GM19238 (cell line): ENCODE data around the gene BBC3.
A peak's percentile ranks its signal among the peaks of the same experiment; 100 is the strongest.
"Not testable (repeated sequence)": the region's sequence is repeated elsewhere in the genome, so short reads cannot be mapped to it uniquely, and the experiment has no call there.

Experiments used
- DNase-seq: peaks from one replicate; pipeline ENCODE4 v3.0.0; 2011; ENCODE audit warnings: low spot score; ENCODE audit not compliant: insufficient read length

Gene BBC3

DNA sequence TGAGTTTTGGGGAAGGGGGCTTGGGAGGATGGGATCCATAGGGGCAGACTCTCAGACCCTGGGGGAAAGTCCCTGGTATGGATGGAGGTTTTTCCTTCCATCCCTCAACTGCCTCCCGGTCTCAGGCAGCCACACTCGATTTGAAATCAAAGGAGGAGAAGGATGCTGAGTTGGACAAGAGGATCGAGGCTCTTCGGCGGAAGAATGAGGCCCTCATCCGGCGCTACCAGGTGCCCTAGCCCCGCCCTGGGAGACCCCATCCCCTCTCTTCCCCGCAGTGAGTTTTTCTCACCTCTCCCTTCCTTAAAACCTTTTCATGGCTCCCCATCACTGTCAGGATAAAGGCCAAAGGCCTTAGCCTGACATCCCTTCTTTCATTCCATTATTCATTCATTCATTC is 27.4 kb upstream of the BBC3 start:
- DNase-seq: no peak

DNA sequence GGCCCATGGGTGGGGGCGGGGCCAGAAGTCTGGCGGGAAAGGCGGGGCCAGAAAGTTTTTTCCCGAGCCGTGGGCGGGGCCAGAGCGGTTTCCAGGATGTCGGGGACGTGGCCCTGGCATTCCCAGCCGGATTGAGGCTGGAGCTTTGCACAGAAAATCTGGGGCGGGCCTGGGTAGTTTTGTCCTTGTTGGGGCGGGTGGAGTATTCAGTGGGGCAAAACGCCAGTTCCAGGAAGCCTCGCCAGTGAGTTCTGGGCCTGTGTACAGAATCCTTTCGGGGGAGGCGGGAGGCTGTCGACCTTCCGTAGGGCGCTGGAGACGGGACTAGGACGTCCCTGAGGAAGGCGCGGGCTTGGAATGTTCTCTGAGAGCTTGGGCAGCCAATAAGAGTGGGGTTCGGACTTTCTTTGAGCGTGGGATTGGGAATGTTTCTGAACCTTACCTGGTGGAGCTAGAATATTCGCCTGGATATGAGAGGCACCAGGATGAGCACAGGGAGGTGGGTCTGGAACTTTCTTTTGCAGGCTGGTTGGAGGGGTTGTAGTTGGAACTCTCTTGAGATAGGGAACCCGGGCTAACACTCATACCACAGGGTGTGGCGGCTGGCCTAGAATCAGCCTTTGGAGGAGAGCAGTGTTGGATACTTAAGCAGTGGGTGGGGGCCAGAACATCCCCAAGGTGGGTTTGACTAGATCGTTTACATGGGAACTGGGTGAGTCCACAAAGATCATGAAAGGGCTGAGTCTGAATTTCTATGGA is 26.6 kb upstream of the BBC3 start:
- DNase-seq: peak; percentile 59

DNA sequence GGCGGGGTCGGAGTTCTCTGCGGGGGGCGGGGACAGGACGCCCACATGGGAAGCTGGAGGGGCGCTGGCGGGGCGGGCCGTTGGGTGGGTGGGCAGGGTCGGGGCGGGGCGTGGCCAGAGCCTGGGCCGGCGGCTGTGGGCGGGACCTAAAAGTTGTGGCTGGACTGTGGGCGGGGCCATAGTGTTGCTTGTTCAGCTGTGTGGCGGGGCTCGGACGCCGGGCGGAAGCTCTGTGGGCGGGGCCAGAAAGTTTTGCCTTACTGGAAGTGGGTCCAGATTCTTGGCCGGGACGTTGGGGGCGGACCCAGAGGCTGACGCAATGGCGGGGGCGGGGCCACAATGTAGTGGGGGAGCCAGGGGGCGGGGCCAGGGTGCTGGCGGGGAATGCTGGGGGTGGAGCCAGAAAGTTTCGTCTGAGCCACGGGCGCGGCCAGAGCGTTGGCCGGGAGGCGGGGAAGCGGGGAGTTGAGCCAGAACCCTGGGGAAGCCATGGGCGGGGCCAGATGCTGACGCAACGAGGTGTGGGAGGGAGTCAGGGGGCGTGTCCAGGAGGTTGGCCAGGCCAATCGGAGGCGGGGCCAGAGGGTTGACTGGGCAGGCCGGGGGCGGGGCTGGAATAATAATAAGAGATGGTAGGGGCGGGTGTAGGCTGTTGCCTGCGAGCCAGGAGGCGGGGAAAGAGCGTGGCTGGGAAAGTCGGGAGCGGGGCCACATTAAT is 25.9 kb upstream of the BBC3 start:
- DNase-seq: peak; percentile 99

DNA sequence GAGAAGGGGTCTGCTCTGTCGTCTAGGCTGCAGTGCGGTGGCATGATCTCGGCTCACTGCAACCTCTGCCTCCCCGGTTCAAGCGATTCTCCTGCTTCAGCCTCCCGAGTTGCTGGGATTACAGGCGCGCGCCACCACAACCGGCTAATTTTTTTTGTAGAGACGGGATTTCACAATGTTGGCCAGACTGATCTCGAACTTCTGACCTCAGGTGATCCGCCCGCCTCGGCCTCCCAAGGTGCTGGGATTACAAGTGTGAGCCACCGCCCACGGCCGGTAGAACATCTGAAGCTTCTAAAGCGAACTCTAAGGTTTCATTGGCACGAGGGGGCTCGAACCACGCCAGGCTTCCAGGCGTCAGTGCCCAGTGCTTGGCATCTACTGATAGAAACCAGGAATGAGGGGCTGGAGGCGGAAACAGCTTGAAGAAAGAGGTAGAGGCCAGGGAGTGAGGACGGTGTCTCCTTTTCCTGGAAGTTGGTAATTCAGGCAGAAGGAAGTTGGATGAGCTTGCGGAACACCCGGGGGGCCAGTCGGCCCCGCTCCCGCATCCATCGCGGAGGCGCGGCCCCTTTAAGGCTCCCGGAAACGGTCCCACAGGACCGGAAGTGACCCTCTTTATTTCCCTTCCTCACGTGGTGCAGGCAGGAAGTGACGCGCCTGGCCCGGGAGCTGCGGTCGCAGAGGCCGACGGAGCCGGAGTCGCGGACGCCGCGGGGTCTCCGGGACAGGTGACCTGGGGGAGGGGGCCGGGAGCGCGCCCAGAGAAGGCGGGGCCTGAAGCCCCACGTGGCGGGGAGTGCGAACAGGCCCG is 25.1 kb upstream of the BBC3 start, which contains the start of gene CCDC9:
Gene CCDC9, plus strand, starts transcription at position 647 of the 814 bp plus-strand sequence. CDS start 1,876 bp downstream, outside the sequence.
- peak; percentile 97 for DNase-seq

DNA sequence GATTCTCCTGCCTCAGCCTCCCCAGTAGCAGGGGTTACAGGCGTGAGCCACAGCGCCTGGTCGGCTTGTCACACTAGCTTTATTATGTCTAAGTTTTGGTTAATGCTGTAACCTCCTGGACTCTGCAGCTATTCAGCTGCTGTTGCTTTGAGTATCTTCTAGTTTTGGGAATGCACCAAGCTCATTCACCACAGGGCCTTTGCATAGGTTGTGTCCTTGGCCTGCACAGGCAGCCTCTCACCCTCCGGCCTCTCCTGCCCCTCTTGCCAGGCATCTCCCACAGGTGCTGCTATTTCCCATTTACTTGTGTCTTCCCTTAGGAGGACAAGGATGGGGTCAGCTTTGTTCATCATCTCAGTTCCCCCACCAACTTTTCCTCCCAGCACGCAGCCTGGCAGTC is 23.0 kb upstream of the BBC3 start:
- no peak for DNase-seq

DNA sequence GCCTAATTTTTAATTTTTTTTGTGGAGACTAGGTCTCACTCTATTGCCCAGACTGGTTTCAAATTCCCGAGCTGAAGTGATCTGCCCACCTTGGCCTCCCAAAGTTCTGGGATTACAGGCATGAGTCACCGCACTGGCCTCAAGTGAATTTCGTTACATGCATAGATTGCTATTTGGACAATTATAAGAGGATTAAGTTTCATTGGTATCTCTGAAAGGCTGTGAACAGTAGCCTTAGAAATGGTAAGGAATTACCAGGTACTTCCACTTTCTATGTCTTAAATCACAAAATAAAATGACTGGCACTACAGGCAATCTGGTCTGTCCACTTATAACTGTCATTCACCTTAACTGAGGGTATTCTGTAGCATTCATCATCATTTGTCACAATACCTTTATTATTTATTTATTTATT is 22.5 kb upstream of the BBC3 start:
- no peak for DNase-seq

DNA sequence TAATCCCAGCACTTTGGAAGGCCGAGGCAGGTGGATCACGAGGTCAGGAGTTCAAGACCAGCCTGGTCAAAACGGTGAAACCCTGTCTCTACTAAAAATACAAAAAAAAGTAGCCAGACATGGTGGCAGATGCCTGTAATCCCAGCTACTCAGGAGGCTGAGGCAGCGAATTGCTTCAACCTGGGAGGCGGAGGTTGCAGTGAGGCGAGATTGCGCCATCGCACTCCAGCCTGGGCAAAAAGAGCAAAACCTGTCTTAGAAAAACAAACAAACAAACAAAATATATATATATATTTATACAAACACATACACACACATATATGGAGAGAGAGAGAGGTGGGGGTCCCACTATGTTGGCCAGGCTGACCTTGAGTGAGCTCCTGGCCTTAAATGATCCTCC is 22.0 kb upstream of the BBC3 start:
- DNase-seq: not testable (repeated sequence)

DNA sequence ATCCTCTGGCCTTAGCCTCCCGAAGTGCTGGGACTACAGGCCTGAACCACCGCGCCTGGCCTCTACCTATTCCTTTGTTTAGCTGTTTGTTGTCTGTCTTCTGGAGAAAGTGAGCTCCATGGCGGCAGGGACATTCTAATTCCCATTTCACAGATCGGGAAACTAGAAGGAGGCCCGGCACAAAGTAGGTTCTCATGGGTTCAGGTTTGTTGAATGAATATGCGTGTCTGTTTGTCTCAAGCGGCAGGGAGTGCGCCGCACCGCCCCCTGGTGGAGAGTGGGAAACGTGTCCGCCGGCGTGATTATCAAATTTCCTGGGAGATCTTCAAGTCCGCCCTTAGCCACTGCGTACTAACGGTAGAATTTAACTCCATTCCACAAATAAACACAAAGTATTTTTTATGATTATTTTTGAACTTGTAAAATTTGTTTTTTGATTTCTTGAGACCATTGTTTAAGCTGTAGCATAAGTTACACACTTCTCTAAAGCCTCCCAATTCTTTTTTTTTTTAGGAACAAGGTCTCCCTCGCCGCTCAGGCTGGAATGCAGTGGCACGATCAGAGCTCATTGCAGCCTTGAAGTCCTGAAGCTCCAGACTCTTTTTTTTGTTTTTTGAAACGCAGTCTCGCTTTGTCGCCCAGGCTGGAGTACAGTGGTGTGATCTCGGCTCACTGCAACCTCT is 16.4 kb upstream of the BBC3 start:
- DNase-seq: peak; percentile 50

DNA sequence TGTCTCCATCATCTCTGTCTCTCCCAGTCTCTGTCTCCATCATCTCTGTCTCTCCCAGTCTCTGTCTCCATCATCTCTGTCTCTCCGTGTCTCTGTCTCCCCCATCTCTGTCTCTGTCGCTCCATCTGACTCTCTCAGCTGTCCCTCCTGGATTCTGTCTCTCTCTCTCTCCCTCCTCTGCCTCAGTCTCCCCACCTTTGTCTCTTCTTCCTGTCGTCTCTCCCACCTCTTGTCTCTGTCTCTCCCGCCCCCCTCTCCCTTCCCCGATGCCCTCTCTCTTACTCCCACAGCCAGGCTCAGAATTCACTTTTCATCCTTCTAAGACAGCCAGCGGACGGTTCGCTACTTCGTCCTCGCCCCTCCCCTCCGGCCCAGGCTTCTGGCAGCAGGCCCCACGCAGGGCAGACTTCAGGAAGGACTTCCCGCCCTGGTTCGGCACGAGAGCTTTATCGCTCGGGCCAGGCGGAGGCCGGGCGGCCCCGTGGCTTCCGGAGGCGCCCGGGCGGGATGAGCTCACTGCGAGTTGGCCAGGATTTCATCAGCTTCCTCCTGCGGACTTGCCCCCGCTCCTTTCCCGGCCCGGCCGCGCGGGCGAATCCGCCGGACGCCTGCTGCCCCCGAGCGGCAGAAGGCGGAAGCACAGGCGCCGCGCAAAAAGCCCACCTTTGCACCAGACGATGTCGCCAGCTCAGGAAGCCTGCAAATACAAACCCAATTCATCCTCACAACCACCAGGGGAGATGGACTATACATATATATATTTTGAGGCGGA is 13.0 kb upstream of the BBC3 start:
- peak; percentile 94 for DNase-seq

DNA sequence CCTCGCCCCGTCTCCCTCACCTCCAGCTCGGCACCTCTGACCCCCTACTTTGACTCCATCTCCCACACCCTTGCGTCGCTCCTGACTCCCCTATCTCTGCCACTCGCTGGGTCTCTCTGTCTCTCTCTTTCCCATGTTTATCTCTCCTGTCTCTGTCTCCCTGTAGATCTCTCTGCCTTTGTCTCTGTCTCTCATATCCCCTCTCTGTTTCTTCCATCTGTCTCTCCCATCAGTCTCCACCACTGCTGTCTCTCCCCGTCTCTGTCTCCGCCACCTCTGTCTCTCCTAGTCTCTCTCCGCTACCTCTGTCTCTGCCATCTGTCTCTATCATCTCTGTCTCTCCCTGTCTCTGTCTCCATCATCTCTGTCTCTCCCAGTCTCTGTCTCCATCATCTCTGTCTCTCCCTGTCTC is 12.4 kb upstream of the BBC3 start:
- DNase-seq: no peak

DNA sequence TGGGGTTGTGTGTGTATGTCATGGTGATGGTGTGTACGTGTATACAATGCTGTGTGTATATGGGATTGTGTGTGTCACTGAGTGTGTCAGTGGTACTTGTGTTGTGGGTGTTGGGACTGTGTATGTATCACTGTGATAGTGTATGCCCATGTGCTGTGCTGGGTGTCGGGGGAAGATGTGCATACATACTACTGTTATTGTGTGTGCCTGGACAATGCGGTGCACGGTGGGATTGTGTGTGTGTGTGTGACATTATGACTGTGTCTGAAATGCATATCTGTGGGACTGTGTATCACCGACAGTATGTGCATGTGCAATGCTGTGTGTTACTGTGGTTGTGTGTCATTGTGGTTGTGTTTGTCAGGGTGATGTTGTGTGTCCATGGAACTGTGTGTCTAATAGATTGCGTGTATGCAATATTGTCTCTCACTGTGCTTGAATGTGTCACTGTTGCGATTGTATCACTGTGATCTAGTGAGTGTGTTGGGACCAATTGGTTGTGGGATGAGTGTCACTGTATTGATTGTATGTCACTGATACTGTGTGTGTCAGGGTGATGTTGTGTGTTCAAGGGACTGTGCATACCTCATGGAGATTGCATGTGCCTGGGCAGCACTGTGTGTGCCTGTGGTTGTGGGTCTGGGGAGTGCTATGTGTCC is 11.0 kb upstream of the BBC3 start:
- DNase-seq: no peak

DNA sequence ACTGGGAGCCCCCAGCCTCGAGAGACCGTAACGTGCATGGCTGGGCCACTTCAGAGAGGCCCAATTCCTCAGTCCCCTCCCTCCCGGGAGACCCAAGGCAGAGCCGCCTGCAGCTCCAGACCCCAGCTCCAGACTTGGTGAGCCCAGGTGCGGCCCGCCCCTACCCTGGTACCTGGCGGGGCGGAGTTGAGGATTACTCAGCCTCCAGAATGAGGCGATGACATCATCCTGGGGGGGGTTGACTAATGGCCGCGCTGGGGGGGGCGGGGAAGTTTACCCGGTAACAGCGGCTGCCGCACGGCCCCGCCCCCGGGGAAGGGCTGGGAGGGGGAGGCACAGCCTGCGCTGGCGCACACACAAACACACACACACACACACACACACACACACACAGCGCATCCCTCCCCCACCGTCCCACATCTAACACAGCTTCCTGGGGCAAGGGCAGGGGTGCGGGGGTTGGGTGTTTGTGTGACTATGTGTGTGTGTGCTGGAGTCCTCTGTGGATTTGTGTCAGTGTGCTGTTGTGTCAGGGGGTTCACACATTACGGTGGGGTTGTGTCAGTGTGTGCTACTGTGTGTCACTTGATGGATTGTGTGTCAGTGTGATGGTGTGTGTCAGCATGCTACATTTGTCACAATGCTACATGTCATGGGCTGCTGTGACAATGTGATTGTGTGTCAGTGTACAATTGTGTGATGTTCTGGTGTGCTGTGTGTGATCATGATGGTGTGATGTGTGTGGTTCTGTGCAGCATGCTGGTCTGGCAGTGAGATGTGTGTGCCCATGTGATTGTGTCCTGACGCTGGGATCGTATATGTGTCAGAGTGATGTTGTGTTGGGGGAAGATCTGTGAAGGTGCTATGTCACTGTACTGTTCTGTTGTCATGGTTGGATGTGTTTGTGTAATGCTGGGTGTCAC is 10.3 kb upstream of the BBC3 start:
- peak; percentile 74 for DNase-seq

DNA sequence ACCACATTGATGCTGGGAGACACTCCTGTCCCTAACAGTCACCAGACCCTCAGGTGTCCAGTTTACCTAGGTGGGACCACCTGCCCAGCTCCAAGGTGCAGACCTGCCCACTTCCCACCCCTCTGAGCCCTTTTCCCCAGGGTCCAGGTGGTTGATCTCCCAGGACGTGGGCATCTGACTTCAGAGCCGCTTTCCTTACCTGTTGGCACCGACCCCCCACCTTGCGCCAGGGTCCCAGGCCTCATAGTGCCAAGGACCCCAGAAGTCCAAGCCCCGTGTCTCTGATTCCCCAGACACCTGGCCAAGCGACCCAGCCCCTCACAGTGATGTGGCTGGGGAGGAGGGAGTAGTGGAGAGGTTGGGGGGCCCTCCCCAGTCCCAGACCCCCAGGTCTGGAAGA is 9.6 kb upstream of the BBC3 start:
- no peak for DNase-seq

DNA sequence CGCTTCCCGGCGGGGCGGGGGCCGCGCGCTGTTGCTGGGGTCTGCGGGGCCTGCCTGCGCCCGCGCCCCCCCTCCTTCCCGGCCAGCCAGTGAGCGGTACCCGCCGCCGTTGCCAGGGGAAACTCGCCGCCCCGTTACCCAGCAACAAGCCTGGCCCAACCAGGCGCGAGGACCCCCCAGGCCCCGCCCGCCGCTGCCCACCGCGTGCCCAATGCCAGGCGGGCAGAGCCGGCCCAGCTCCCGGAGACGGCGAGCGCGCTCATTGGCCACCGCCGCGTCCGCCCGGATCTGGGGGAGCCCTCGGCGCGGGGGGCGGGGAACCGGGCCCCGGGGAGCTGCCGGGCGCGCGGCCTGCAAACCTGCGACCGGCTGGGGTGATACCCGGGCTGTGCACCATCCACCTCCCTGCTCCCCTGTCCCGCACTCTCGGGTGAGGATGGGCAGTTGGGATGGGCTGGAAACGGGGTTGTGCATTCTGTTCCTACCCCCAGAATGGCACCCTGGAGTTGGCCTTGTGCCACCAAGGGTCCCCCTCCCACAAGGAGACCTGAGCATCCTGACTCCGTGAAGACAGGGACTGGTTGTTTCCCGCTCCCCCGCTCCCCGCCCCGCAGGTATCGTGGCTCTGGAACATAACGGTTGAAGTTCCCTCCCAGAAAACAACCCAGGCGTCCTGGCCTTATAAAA is 8.8 kb upstream of the BBC3 start:
- peak; percentile 53 for DNase-seq

DNA sequence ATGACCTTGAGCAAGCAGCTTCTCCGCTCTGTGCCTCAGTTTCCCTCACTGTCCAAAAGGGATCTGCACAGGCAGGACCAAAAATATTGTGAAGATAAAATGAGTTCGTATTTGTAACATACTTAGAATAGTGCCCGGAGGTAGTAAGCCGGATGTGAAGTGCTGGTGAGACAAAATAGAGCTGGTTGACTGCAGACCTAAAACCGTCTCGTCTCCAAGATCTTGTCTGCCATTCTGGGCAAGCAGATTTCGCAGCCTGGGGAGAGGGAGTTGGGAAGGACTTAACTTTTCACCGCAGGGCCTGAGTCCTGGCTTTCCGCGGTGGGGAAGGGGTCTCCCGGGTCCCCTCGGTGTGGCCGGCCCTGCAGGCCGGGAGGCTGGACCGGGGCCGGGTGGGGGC is 8.2 kb upstream of the BBC3 start:
- DNase-seq: no peak

DNA sequence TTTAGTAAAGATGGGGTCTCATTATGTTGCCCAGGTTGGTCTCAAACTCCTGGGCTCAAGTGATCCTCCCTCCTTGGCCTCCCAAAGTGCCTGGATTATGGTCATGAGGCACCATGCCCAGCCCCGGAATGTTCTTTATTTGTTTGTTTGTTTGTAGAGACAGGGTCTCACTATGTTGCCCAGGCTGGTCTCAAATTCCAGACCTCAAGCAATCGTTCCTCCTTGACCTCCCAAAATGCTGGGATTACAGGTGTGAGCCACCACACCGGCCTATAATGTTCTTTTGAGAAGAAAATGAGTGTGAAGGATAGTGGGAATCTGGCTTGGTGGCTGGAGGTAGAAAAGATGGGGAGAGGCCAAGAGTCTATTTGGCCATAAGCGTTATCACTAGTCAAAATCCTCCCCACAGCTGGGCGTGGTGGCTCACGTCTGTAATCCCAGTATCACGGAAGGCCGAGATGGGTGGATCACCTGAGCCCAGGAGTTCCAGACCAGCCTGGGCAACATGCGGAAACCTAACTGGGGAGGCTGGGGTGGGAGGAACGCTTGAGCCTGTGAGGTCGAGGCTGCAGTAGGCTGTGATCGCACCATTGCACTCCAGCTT is 5.2 kb upstream of the BBC3 start:
- no peak for DNase-seq

DNA sequence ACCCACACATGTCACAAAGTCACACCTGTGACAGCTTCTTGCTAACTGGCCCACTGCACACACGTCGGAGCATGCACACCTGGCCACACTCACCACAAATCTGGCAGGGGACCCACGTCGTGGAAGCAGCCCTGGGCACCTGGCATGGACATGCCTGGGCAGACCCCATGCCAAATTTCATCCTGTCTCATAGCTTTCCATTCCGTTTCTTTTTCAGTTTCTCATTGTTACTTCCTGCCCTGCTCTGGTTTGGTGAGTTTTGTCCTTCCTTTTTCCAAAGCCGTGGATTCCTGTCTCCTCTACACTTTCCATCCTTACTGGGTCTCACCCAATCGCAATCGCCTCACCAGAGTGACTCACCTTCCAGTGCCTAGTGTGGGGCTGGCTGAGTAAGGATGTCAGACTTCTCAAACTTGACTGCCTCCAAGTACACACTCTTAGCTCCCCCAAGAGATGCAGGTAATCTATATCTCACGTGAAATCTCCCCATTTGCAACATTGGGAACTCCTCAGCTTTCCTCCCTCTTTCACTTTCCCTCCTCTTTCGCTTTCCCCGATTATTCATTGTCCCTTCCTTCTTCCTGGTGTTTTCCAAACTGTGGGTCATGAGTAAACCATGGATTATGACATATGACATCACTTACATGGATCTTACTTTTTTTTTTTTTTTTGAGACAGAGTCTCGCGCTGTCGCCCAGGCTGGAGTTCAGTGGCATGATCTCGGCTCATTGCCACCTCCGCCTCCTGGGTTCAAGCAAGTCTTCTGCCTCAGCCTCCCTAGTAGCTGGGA is 1.6 kb upstream of the BBC3 start:
- DNase-seq: no peak
